Measurements from ENCODE around the gene NPSR1. TPM values are rescaled to one million over a fixed set of nuclear protein-coding genes. Genes with fewer than 3 reads are reported as not detected.
"Not testable (repeated sequence)": the region's sequence is repeated elsewhere in the genome, so short reads cannot be mapped to it uniquely, and the experiment has no call there.

NPSR1 gene
- total and polyA plus RNA-seq, 4 donors = 0.11 to 0.59 (median 0.15) TPM; not detected in 1

DNA sequence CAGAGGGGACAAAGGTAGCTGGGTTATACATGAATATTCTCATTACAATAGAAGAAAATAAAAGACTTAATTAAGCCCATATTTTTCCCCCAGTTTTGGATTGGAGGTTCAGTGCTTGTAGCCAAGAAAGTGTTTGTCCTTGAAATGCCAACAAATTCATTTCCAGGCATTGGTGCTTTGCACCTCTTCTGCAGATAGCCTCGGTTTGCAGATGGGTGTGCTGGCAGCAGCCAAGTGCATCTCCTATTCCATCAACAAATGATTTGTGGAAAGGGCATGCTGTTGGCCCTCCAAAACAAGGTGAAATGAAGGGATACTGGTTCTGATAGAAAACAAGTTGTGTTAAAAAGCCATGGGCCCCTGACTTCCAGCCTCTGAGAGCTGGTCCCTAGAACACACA lies 192.0 kb downstream of the NPSR1 start:
- DNase-seq (ENCODE audit: low read depth in 4 of 6, low spot score in 6 of 6) = peak in 2 of 6 donors; percentile 10 to 52
- H3K4me3 ChIP-seq (ENCODE audit: low read depth, low read length) = no peak overlapping the region
- no peaks in the 10 kb centered on the region for H3K27me3 ChIP-seq (ENCODE audit: control insufficient read depth, insufficient read depth, low read length)
- no peaks in the 10 kb centered on the region for H3K36me3 ChIP-seq (ENCODE audit: control insufficient read depth, insufficient read depth, low read length)
- H3K27ac ChIP-seq (ENCODE audit: low read depth, low read length) = no peak overlapping the region
- no peaks in the 10 kb centered on the region for H3K9me3 ChIP-seq (ENCODE audit: control insufficient read depth, insufficient read depth, low read length)
- no peaks in the 10 kb centered on the region for H3K4me1 ChIP-seq (ENCODE audit: control insufficient read depth, insufficient read depth, low read length)
- no CpG with 5 or more reads among the region's 1 CpG for WGBS (ENCODE audit: insufficient coverage)

GRCh38 chr7:34850681-34851080 lies 192.7 kb downstream of the NPSR1 start:
- Histone ChIP-seq H3K36me3 (ENCODE audit: control insufficient read depth, insufficient read depth, low read length) (no peaks in the 10 kb centered on the region), H3K27me3 (ENCODE audit: control insufficient read depth, insufficient read depth, low read length) (no peaks in the 10 kb centered on the region), H3K27ac (ENCODE audit: low read depth, low read length) (no peak overlapping the region), H3K9me3 (ENCODE audit: control insufficient read depth, insufficient read depth, low read length) (no peaks in the 10 kb centered on the region), H3K4me3 (ENCODE audit: low read depth, low read length) (no peak overlapping the region), H3K4me1 (ENCODE audit: control insufficient read depth, insufficient read depth, low read length) (no peaks in the 10 kb centered on the region)
- 96% methylated on average over 5 of the region's 8 CpGs for WGBS (ENCODE audit: insufficient coverage)
- peak in 1 of 6 donors; percentile 36 for DNase-seq (ENCODE audit: low read depth in 4 of 6, low spot score in 6 of 6)

GRCh38 chr7:34851431-34851830 lies 193.4 kb downstream of the NPSR1 start:
- Histone ChIP-seq H3K27me3 (ENCODE audit: control insufficient read depth, insufficient read depth, low read length) (no peaks in the 10 kb centered on the region), H3K4me3 (ENCODE audit: low read depth, low read length) (no peak overlapping the region), H3K27ac (ENCODE audit: low read depth, low read length) (no peak overlapping the region), H3K4me1 (ENCODE audit: control insufficient read depth, insufficient read depth, low read length) (no peaks in the 10 kb centered on the region), H3K36me3 (ENCODE audit: control insufficient read depth, insufficient read depth, low read length) (no peaks in the 10 kb centered on the region), H3K9me3 (ENCODE audit: control insufficient read depth, insufficient read depth, low read length) (no peaks in the 10 kb centered on the region)
- 60% methylated on average over 1 of the region's 2 CpGs for WGBS (ENCODE audit: insufficient coverage)
- DNase-seq (ENCODE audit: low read depth in 4 of 6, low spot score in 6 of 6) = peak in 1 of 6 donors; percentile 84

DNA sequence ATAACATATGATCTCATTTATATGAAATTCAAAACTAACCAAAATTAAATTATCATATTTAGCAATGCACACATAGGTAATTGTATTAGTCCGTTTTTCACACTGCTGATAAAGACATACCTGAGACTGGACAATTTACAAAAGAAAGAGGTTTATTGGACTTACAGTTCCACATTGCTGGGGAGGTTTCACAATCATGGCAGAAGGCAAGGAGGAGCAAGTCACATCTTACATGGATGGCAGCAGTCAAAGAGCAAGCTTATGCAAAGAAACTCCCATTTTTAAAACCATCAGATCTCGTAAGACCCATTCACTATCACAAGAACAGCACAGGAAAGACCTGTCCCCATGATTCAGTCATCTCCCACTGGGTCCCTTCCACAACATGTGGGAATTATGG lies 200.4 kb downstream of the NPSR1 start:
- H3K4me1 ChIP-seq (ENCODE audit: control insufficient read depth, insufficient read depth, low read length); DNase-seq (ENCODE audit: low read depth in 4 of 6, low spot score in 6 of 6): not testable (repeated sequence)
- no CpG with 5 or more reads among the region's 2 CpGs for WGBS (ENCODE audit: insufficient coverage)

DNA sequence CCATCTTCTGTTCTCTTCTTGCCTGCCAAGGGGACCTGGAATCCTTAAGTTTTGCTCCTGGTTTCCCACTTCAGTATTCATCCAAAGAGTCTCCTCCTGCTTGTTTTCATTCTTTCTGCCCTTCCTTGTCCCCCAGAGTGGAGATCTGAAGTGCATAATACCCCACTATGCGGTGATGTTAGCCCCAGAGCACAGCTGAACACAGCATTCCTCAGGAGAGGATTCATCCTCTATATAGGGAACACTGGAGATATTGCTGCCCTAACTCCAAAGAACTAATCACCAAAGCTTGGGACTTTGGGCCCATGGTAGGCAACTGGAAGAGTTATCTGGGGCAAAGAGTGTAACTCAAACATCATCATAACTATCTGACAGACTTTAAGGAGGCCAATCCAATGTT lies 201.3 kb downstream of the NPSR1 start:
- H3K4me3 ChIP-seq (ENCODE audit: low read depth, low read length); H3K36me3 ChIP-seq (ENCODE audit: control insufficient read depth, insufficient read depth, low read length); H3K27ac ChIP-seq (ENCODE audit: low read depth, low read length); H3K4me1 ChIP-seq (ENCODE audit: control insufficient read depth, insufficient read depth, low read length); H3K9me3 ChIP-seq (ENCODE audit: control insufficient read depth, insufficient read depth, low read length); H3K27me3 ChIP-seq (ENCODE audit: control insufficient read depth, insufficient read depth, low read length); DNase-seq (ENCODE audit: low read depth in 4 of 6, low spot score in 6 of 6): not testable (repeated sequence)
- WGBS (ENCODE audit: insufficient coverage) = no CpG with 5 or more reads among the region's 1 CpG

More for the DNA sequence above, 200.4 kb downstream of the NPSR1 start:
- H3K27ac ChIP-seq (ENCODE audit: low read depth, low read length); H3K9me3 ChIP-seq (ENCODE audit: control insufficient read depth, insufficient read depth, low read length); H3K4me3 ChIP-seq (ENCODE audit: low read depth, low read length); H3K36me3 ChIP-seq (ENCODE audit: control insufficient read depth, insufficient read depth, low read length); H3K27me3 ChIP-seq (ENCODE audit: control insufficient read depth, insufficient read depth, low read length): not testable (repeated sequence)

DNA sequence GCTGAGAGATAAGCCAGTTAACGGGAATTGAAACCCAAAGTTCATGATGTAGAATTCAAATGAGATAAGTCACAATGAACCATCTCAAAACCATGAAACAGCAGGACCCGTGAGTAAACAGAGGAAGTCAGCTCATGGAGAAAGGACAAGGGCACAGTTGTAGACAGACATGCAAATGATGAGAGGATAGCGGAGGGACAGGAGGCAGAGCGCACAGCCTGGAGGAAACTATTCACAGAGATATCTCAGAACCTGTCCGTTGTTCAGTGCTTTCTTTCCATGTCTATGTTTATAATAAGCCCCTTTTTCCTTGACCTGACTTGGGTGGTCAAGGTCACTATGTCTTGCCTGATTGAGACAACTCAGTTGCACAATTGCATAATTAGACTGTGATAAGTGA lies 208.2 kb downstream of the NPSR1 start:
- WGBS (ENCODE audit: insufficient coverage) = 93% methylated on average over 3 of the region's 5 CpGs
- not testable (repeated sequence) for H3K9me3 ChIP-seq (ENCODE audit: control insufficient read depth, insufficient read depth, low read length); H3K27me3 ChIP-seq (ENCODE audit: control insufficient read depth, insufficient read depth, low read length); H3K4me1 ChIP-seq (ENCODE audit: control insufficient read depth, insufficient read depth, low read length); DNase-seq (ENCODE audit: low read depth in 4 of 6, low spot score in 6 of 6); H3K4me3 ChIP-seq (ENCODE audit: low read depth, low read length); H3K27ac ChIP-seq (ENCODE audit: low read depth, low read length); H3K36me3 ChIP-seq (ENCODE audit: control insufficient read depth, insufficient read depth, low read length)

DNA sequence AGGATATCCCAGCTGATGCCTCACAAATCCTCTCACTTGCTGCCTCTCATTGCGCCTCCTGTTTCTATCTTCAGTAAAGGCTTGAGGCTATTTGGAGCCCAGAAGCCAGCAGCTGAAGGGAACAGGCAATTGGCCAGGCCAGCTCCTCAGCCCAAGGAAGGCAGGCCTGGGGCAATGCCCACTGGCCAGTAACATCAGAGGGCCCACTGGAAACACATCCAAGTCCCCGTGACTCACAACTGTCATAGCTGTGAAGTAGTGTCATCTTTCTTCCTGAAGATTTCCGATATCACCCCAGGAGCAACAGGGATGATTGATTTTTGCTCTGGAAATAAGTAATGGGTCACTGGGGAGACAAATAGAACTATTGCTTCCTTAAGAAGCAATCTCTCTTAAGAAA lies 209.3 kb downstream of the NPSR1 start:
- H3K36me3 ChIP-seq (ENCODE audit: control insufficient read depth, insufficient read depth, low read length); H3K27ac ChIP-seq (ENCODE audit: low read depth, low read length); H3K4me1 ChIP-seq (ENCODE audit: control insufficient read depth, insufficient read depth, low read length); H3K9me3 ChIP-seq (ENCODE audit: control insufficient read depth, insufficient read depth, low read length); H3K4me3 ChIP-seq (ENCODE audit: low read depth, low read length); H3K27me3 ChIP-seq (ENCODE audit: control insufficient read depth, insufficient read depth, low read length); DNase-seq (ENCODE audit: low read depth in 4 of 6, low spot score in 6 of 6): not testable (repeated sequence)
- WGBS (ENCODE audit: insufficient coverage) = 100% methylated on average over 1 of the region's 3 CpGs

DNA sequence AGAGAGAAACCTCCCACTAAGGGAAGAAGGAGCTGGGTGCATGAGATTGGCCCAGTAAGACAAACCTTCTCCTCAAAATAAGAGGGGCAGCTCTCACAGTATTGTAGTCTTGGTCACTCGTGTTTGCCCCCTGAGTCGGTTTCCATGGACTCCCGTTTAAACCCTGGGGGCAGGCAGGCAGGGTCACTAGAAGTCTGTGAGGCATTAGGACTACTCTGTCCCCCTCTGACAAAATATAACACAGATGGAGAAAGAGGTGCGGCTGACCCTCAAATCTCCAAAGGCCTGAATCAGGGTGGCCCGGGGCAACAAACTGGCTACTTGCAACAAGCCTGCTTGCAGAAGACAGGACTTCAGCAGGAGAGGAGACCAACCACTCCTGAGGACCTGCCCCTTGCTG lies 210.6 kb downstream of the NPSR1 start:
- not testable (repeated sequence) for H3K27ac ChIP-seq (ENCODE audit: low read depth, low read length); H3K36me3 ChIP-seq (ENCODE audit: control insufficient read depth, insufficient read depth, low read length); H3K4me1 ChIP-seq (ENCODE audit: control insufficient read depth, insufficient read depth, low read length); H3K4me3 ChIP-seq (ENCODE audit: low read depth, low read length); H3K27me3 ChIP-seq (ENCODE audit: control insufficient read depth, insufficient read depth, low read length); H3K9me3 ChIP-seq (ENCODE audit: control insufficient read depth, insufficient read depth, low read length); DNase-seq (ENCODE audit: low read depth in 4 of 6, low spot score in 6 of 6)
- WGBS (ENCODE audit: insufficient coverage) = 90% methylated on average over 3 of the region's 5 CpGs

- no peaks in the 10 kb centered on the region for H3K36me3 ChIP-seq (ENCODE audit: control insufficient read depth, insufficient read depth, low read length)
- H3K9me3 ChIP-seq (ENCODE audit: control insufficient read depth, insufficient read depth, low read length) = peaks cover 2% of the 10 kb centered on the region
- no peaks in the 10 kb centered on the region for H3K27me3 ChIP-seq (ENCODE audit: control insufficient read depth, insufficient read depth, low read length)
- 36% methylated on average over 6 of the region's 6 CpGs for WGBS (ENCODE audit: insufficient coverage)
- no peak overlapping the region for H3K4me3 ChIP-seq (ENCODE audit: low read depth, low read length)
- no peak overlapping the region for H3K27ac ChIP-seq (ENCODE audit: low read depth, low read length)
- DNase-seq (ENCODE audit: low read depth in 4 of 6, low spot score in 6 of 6) = peak in 1 of 6 donors; percentile 46
- no peaks in the 10 kb centered on the region for H3K4me1 ChIP-seq (ENCODE audit: control insufficient read depth, insufficient read depth, low read length)
Measured at GRCh38 chr7:34869057-34869456, 211.0 kb downstream of the NPSR1 start.

DNA sequence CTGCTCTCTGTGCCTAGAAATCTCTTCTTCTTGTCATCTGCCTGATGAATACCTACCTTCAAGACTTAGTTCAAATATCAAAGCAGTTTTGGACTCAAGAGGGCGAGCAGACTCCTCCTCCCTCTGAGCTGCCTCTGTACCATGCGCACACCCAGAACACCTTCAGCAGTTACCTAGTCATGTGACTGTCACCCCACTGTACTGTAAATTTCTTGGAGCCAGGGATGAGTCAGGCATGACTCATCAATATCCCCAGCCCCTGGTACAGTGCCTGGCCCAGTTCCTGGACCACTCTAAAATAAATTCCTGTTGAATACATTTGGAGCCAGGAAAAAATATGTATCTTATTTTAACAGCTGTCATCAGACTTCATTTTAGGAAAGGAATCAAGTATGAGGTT lies 212.0 kb downstream of the NPSR1 start:
- not testable (repeated sequence) for H3K4me3 ChIP-seq (ENCODE audit: low read depth, low read length); H3K27me3 ChIP-seq (ENCODE audit: control insufficient read depth, insufficient read depth, low read length); H3K36me3 ChIP-seq (ENCODE audit: control insufficient read depth, insufficient read depth, low read length); H3K4me1 ChIP-seq (ENCODE audit: control insufficient read depth, insufficient read depth, low read length); DNase-seq (ENCODE audit: low read depth in 4 of 6, low spot score in 6 of 6); H3K9me3 ChIP-seq (ENCODE audit: control insufficient read depth, insufficient read depth, low read length); H3K27ac ChIP-seq (ENCODE audit: low read depth, low read length)
- WGBS (ENCODE audit: insufficient coverage) = 100% methylated on average over 1 of the region's 2 CpGs

All from spinal cord (tissue), 10 donors.